ENCODE results near the gene PTPRK. TPM values are rescaled to one million over a fixed set of nuclear protein-coding genes. Genes with fewer than 3 reads are reported as not detected.

The PTPRK gene
- polyA plus RNA-seq, 1 experiment: 37.8 TPM

- no peak overlapping the region for H3K27ac ChIP-seq (ENCODE audit: low read depth, low read length)
- no peak for DNase-seq (ENCODE audit: low read depth, low spot score)
- no peak for TF ChIP-seq CTCF (IDR thresholded peaks at IDR 0.05; ENCODE audit: low read depth, low read length)
- POLR2A ChIA-PET: no interaction called here
- no peak overlapping the region for H3K4me3 ChIP-seq (ENCODE audit: low read depth, low read length)
- no peaks in the 10 kb centered on the region for H3K9me3 ChIP-seq (ENCODE audit: control insufficient read depth, insufficient read depth, low read length)
- CTCF ChIA-PET: no interaction called here
- no peaks in the 10 kb centered on the region for H3K27me3 ChIP-seq (ENCODE audit: control insufficient read depth, insufficient read depth, low read length)
Observed at GRCh38 chr6:128482642-128483041, 37.8 kb downstream of the PTPRK start.

- DNase-seq (ENCODE audit: low read depth, low spot score): no peak
- no peaks in the 10 kb centered on the region for H3K9me3 ChIP-seq (ENCODE audit: control insufficient read depth, insufficient read depth, low read length)
- no peak for TF ChIP-seq CTCF (IDR thresholded peaks at IDR 0.05; ENCODE audit: low read depth, low read length)
- H3K27ac ChIP-seq (ENCODE audit: low read depth, low read length): no peak overlapping the region
- H3K4me3 ChIP-seq (ENCODE audit: low read depth, low read length): no peak overlapping the region
- no peaks in the 10 kb centered on the region for H3K27me3 ChIP-seq (ENCODE audit: control insufficient read depth, insufficient read depth, low read length)
- ChIA-PET POLR2A (no interaction called here), CTCF (interaction anchor here (1.0 kb wide), 1 partner anchor 10 kb away, joined by 3 read pairs; no protein-coding TSS in a partner anchor)
Observed at GRCh38 chr6:128479991-128480390, 40.4 kb downstream of the PTPRK start.

- POLR2A ChIA-PET: no interaction called here
- Histone ChIP-seq H3K27ac (ENCODE audit: low read depth, low read length) (no peak overlapping the region), H3K27me3 (ENCODE audit: control insufficient read depth, insufficient read depth, low read length) (no peaks in the 10 kb centered on the region), H3K4me3 (ENCODE audit: low read depth, low read length) (no peak overlapping the region), H3K9me3 (ENCODE audit: control insufficient read depth, insufficient read depth, low read length) (no peaks in the 10 kb centered on the region)
- CTCF ChIA-PET: interaction anchor here (1.0 kb wide), 1 partner anchor 11 kb away, joined by 3 read pairs; no protein-coding TSS in a partner anchor
- TF ChIP-seq CTCF (IDR thresholded peaks at IDR 0.05; ENCODE audit: low read depth, low read length): no peak
- DNase-seq (ENCODE audit: low read depth, low spot score): no peak
Observed at GRCh38 chr6:128479048-128479666, 41.2 kb downstream of the PTPRK start.

GRCh38 chr6:128478230-128479047 lies 42.0 kb downstream of the PTPRK start:
- ChIA-PET CTCF (no interaction called here), POLR2A (no interaction called here)
- no peak for DNase-seq (ENCODE audit: low read depth, low spot score)
- H3K9me3 ChIP-seq (ENCODE audit: control insufficient read depth, insufficient read depth, low read length): no peaks in the 10 kb centered on the region
- H3K27ac ChIP-seq (ENCODE audit: low read depth, low read length): no peak overlapping the region
- TF ChIP-seq CTCF (IDR thresholded peaks at IDR 0.05; ENCODE audit: low read depth, low read length): no peak
- H3K27me3 ChIP-seq (ENCODE audit: control insufficient read depth, insufficient read depth, low read length): no peaks in the 10 kb centered on the region
- no peak overlapping the region for H3K4me3 ChIP-seq (ENCODE audit: low read depth, low read length)

GRCh38 chr6:128474933-128475332 lies 45.5 kb downstream of the PTPRK start:
- no peak for DNase-seq (ENCODE audit: low read depth, low spot score)
- no peak for TF ChIP-seq CTCF (IDR thresholded peaks at IDR 0.05; ENCODE audit: low read depth, low read length)
- H3K4me3 ChIP-seq (ENCODE audit: low read depth, low read length): no peak overlapping the region
- no peaks in the 10 kb centered on the region for H3K27me3 ChIP-seq (ENCODE audit: control insufficient read depth, insufficient read depth, low read length)
- ChIA-PET CTCF (no interaction called here), POLR2A (no interaction called here)
- H3K9me3 ChIP-seq (ENCODE audit: control insufficient read depth, insufficient read depth, low read length): no peaks in the 10 kb centered on the region
- no peak overlapping the region for H3K27ac ChIP-seq (ENCODE audit: low read depth, low read length)
